NCI-H2107 (cell line): ENCODE measurements around the gene CDK5RAP1.

Source experiments
- DNase-seq: peaks from one replicate; lab custom pipeline; 2025; lab: John Stamatoyannopoulos, UW

CDK5RAP1 gene

DNA sequence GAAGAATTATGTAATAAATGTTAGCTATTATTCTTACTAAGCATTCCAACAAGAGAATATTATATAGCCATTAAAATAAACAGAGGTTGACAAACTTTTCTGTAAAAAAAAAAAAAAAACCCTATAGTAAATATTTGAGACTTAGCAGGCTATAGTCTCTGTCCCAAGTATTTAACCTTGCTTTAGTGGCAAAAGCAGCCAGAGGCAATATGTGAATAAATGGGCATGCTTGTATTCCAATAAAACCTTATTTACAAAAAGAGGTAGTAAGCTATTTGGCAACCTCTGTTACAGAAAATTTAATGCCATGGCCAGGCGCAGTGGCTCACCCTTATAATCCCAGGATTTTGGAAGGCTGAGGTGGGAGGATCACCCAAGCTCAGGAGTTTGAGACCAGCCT is 14.6 kb downstream of the CDK5RAP1 start:
- DNase-seq: no peak

DNA sequence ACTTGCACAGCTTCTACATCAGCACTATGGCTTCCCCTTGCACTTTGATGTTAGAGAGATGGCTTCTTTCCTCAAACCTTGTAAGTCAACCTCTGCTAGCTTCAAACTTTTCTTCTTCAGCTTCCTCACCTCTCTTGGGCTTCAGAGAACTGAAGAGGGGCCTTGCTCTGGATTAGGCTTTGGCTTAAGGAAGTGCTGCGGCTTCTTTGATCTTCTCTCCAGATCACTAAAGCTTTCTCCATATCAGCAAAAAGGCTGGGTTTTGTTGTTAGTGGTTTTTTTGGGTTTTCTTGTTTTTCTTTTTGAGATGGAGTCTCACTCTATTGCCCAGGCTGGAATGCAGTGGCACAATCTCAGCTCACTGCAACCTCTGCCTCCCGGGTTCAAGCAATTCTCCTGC is 24.0 kb downstream of the CDK5RAP1 start:
- DNase-seq: no peak

DNA sequence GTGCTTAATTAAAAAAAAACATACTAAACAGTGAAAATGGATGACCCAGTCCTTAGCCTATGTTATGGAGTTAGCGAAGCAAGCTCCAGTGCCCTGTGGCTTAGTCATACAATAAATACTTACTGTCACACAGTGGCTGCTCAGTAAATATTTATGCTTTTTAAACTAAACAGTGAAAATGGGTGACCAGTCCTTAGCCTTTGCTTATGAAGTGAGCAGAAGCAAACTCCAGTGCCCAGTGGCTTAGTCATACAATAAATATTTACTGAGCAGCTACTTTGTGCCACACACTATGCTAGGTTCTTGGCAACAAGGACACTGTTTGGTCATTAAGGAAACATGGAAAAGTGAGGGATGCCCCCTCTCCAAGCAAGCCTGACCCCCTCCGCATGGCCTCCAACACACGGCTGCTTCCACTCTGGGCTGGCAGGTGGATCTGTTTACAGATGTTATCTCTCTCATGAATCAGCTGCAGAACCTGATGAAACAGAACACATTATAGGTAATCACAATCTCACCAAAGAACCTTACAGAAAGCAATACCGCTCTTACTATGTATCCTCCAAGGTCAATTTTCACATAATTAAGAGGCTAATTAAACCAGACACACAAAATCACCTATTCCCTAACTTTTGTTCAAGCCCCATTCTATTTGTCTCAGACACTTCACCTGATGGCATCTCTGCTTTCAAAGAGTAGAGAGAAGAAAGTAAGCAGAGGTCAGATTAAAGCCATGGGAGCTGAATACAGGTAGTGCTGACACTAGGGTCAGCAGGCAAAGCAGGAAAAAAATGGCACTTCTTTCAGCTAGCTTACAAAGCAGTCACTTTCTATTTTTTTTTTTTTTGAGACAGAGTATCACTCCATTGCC is 27.3 kb downstream of the CDK5RAP1 start:
- no peak for DNase-seq

- DNase-seq: no peak
Observed at GRCh38 chr20:33372993-33373441, 28.3 kb downstream of the CDK5RAP1 start.

DNA sequence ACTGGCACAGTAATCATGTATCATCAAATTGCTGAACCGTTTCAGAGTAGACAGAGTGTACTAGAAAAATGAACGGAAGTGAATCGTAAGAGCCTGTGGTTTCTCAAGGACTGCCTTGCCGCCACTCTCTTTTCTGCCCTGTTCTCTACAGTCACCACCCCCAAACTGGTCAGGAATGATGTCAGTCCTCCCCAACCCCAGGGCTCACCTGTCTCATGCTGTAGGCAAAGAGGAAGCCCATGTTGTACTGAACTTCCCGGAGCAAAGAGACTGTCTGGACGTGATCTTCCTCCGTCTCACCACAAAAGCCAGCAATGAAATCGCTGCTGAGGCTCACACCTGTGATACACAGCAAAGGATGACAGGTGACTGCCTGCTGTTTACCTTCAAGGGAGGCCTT is 31.0 kb downstream of the CDK5RAP1 start:
- DNase-seq: peak; percentile 19

- no peak for DNase-seq
Observed at GRCh38 chr20:33362898-33363297, 38.4 kb downstream of the CDK5RAP1 start.

DNA sequence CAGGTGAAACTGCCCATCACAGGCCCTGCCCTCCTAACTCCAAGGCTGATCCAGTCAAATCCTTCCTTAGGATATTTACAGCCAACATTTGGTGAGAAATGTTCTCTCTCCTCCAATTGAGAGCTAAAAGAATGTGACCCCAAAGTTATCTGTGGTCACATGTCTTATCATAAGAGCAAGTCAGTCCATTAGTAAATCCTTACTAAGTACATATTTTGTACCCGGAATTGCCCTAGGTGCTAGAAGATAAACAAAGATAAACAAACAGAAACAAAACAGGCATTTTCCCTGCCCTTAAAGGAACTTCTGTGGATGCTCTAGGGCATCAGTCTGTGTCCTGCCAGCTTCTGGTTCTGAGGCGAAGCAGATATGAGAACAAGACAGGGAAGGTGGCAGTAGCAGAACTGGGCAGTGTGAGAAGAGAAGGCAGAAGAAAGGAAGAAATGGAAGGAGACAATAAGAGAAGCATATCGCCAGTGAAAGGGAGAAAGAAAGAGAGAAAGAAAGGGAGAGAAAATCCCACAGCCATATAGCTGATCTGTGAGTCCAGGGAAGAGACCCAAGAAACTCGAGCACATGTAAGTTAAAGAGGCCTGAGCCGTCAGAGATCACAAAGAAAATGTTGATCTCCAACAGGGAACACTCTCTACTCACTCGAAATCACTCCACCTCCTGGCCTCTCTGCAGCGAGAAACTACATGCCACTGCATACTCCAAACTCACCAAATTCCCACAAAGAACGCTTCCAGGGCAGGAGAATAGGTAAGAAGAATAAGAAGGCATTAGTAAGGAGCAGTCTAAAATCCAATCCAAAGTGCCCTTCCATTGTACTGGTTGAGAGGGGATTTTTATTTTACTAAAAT is 41.7 kb downstream of the CDK5RAP1 start:
- no peak for DNase-seq

DNA sequence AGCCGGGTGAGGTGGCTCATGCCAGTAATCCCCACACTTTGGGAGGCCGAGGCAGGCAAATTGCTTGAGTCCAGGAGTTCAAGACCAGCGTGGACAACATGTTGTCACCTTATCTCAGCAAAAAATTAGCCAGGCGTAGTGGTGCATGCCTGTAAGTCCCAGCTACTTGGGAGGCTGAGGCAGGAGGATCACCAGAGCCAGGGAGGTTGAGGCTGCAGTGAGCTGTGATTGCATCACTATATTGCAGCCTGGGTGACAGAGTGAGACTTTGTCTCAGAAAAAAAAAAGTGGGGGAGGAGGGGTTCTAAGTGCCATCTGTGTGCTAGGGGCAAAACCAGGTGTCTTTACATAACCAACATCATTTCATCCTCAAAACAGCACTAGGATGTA is 48.3 kb downstream of the CDK5RAP1 start:
- no peak for DNase-seq

DNA sequence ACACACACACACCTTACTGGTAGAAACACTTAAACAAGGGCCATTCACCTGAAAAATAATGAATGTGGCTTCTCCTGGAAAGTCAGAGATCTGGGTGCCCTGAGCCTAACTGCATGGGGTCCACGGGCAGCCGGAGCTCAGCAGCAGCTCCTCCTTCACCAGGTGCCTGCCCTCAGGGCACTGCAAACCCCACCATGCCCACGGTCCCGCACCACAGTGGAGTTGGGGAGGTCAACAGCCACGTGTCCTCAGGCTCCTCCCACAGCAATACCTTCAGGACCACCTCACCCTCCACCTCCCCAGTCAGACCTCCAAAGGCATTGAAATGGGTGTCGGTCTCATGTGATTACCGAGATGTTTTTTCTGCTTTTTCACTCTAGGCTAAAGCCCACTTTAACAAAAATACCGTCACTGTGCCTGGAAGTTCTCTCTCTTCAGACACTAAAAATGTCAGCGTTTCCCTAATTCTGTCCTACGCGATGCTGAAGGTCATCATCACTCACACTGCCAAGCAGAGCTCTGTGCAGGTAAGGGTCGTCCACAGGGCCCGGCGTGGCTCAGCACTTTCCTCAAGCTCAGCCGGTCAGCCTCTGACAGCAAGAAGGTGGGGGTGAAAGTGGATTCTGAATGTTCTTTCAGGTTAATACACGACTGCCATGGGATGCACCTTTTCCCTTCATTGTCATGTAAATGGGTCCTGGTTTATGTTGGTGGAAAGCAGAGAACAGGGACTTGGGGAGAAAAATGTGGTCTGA is 48.9 kb downstream of the CDK5RAP1 start:
- DNase-seq: no peak

DNA sequence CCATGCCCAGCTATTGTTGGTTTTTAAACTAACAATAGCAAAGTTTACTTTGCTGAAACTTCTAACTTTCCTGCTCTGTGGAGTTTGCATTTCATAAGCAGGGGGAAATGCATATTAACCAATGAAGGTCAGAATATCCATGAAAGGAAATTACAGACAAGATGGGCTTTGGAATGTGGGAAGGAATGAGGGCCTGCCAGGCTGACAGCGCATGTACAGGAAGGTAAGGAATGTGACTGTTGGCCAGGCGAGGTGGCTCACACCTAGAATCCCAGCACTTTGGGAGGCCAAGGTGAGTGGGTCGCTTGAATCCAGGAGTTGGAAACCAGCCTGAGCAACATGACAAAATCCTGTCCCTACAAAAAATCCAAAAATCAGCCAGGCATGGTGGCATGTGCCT is 49.6 kb downstream of the CDK5RAP1 start:
- no peak for DNase-seq

GRCh38 chr20:33349493-33349892 is 51.8 kb downstream of the CDK5RAP1 start:
- DNase-seq: no peak

DNA sequence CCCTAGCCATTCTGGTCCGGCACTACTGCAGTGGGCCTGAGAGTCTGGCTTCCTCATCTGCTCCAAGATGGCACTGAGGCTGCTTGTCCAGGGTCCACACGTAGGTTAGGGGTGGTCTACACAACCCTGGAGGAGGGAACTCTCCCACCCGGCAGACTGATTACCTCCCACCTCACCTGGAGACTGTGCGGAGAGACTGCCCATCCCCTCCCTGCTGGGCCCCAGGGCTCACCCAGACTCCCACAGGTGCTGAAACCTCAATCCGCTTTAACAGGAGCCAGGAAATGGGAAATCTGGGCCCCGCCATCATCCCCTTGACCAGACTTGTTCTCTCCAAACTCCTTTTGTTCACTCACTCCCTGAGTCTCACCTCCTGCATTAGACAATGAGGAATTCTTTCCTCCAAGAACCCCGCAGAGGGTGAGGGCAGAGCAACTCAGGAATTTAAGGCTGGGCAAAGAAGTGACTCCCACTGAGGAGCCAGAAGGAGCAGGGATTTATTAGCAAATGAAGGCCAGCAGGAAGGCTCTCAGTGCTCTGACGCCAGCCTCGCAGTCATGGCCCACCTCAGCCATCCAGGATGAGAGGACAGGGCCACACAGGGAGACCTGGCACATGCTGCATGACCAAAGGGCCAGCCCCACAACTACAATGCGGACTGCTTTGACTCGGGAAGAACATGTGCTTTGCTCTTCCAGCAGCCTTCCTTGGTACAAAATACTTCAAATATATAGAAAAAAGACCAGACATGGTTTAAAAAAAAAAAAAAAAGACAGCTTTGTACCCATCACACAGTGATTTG is 53.0 kb downstream of the CDK5RAP1 start:
- DNase-seq: no peak

- DNase-seq: no peak
Observed at GRCh38 chr20:33345342-33345741, 56.0 kb downstream of the CDK5RAP1 start.

- DNase-seq: no peak
Observed at GRCh38 chr20:33343521-33343920, 57.8 kb downstream of the CDK5RAP1 start.

DNA sequence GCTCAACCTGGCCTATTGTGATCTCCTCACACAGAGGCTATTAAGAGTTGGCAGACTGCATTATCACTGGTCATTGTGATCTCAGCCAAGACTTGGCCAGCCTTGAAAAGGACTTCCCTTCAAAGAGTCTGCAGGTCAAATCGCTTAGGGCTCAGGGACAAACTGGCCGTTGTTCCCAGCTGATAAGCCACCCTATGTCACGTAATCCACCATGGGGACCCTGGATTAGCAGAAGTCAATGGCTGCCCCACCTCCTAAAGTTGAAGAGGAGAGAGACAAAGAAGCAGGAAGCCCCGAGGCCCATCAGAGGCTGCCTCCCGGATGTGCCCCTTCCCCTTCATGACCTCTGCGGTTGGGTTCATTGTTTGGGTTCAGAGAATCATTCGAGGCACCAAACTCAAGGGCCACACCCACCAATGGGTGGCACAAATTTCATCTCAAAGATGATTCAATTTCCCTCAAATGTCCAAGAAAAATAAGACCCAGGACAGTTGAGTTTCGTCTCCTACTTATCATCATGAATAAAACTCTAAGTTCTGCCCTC is 61.7 kb downstream of the CDK5RAP1 start:
- no peak for DNase-seq

GRCh38 chr20:33338467-33339258 is 62.7 kb downstream of the CDK5RAP1 start:
- DNase-seq: no peak

DNA sequence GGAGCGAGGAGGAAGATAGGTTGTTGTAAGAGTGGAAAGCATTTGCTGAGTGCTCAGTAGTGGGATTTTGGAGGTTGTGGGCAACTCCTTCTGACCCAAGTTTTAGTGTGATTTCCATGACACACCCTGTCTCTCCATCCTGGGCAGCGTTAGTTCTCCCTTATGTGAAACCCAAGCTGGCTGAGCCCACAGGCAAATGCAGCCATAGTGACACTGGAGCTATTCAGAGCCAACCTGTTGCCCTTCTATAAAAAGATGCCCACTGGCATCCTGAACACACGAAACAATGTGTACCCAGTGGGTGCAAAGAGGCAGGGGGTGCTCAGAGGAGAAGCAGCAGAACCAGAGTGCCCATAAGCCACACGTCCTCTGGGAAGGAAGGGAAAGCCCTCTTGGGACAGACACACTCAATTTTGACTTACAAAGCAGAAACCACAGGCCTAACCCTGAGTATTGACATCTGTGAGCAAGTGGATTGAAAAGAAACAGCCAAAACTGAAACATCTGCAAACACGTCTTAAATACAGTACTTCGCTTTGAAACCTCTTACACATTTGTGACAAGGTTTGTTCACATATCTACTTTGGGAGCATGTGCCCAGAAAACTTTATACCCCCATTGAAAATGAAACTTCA is 63.7 kb downstream of the CDK5RAP1 start:
- no peak for DNase-seq

GRCh38 chr20:33337119-33337518 is 64.2 kb downstream of the CDK5RAP1 start:
- DNase-seq: no peak

GRCh38 chr20:33336375-33336774 is 64.9 kb downstream of the CDK5RAP1 start:
- DNase-seq: no peak

- no peak for DNase-seq
Observed at GRCh38 chr20:33334111-33334510, 67.2 kb downstream of the CDK5RAP1 start.
